HG03103 (cell line): ENCODE results near the gene WDR46.
A peak's percentile ranks its signal among the peaks of the same experiment; 100 is the strongest.
"Not testable (repeated sequence)": the region's sequence is repeated elsewhere in the genome, so short reads cannot be mapped to it uniquely, and the experiment has no call there.

ENCODE experiments used
- ATAC-seq: cut with Tn5 transposase; IDR thresholded peaks from one replicate; pipeline ENCODE4 v1.9.1; 2021; ENCODE audit warnings: low read depth; ENCODE audit not compliant: unreplicated experiment

WDR46 gene

DNA sequence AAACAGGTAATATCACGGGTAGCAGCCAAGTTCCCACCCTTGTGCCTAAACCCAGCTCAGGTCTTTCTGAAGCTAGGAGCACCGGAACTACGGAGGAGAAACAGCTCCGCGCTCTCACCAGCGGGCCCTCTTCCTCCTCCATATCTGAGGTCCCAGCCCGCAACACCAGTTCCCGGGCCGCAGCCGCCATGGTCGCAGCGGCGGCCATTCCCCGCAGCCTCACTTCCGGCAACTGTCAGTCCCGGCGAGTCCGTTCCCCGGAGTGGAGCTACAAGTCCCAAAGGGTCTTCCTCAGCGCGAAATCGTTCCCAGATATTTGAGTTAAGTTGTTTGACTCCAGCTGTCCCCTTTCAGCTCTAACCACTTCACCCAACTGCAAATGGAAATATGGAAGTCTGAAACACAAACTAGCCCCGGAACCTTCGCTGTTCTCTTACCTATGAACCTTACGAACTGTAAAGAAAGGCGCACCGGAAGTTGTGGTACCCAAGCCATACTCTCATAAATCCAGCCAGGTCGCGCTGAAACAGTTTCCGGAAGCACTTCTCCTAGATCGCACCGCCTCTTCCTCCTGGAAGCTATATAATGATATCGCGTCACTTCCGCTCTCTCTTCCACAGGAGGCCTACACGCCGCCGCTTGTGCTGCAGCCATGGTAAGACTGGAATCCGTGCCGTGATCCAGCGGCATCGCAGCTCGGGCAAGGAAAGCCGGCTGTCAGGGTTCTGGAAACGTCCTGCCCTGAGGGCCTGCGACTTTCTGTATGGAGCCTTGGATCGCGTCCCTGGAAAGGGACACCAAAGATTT lies 17.4 kb downstream of the WDR46 start, which contains the start of the genes RPS18 and VPS52:
Gene RPS18, plus strand, starts transcription at position 608 of the 807 bp plus-strand sequence. Its CDS starts 45 bp downstream, at position 653.
Gene VPS52, minus strand, starts transcription at position 409 of the 807 bp plus-strand sequence. Its CDS starts 201 bp downstream, at position 208.
- peak; percentile 75 for ATAC-seq

- ATAC-seq: no peak
Observed at GRCh38 chr6:33271117-33271467, 17.9 kb downstream of the WDR46 start.

DNA sequence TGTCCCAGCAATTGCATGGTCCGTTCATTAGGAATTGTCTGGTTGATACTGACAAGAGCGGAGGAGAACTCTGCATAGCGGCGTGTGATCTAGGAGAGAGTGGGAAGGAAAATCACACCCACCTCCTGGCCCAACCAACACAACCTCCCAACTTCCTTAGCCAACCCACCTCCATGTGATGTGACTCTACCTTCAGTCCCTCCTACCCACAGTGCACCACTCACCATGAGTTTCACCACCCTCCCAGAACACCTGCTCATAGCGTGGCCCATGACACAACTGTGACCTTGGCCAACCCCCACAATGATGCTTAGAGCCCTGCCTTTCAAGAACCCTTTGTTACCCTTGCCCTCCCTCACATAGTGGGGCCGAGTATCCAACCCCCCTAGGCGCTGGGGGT lies 25.0 kb downstream of the WDR46 start:
- ATAC-seq: no peak

DNA sequence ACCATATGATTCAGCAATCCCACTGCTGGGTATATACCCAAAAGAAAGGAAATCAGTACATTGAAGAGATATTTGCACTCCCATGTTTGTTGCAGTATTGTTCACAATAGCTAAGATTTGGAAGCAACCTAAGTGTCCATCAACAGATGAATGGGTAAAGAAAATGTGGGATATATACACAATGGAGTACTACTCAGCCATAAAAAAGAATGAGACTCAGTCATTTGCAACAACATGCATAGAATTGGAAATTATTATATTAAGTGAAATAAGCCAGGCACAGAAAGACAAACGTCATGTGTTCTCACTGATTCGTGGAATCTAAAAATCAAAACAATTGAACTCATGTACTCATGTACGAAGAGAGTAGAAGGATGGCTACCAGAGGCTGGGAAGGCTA lies 26.5 kb downstream of the WDR46 start:
- ATAC-seq: not testable (repeated sequence)

GRCh38 chr6:33259032-33259431 lies 30.0 kb downstream of the WDR46 start:
- no peak for ATAC-seq

GRCh38 chr6:33254591-33254990 lies 34.4 kb downstream of the WDR46 start:
- ATAC-seq: no peak

- ATAC-seq: no peak
Observed at GRCh38 chr6:33252759-33253158, 36.3 kb downstream of the WDR46 start.

DNA sequence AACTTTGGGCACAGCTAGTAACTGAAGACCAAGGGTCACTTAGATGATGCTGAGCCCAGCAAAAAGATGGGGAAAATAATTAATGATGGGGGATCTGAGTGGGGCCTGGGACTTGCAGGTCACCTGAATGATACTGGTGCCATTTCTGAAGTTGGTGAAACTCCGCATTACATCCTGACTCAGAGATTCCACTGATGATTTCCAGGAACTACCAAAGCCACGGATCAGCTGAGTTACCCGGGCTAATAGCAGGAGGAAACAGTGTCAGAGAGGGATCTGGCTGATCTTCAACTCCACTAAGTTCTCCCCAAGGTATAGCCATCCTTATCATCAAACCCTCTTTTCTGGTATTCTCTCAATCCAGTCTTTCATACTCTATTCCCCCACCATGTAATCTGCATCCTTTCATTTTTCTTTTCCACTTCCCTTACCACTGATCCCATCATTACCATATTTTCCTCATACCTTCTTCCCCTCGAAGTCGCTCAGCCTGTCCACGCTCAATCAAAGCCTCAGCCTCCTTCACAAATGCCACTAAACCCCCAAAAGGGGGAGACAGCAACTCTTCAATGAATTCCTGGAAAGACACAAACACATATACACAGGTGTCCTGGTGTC lies 37.5 kb downstream of the WDR46 start:
- ATAC-seq: no peak

- ATAC-seq: no peak
Observed at GRCh38 chr6:33250731-33251130, 38.3 kb downstream of the WDR46 start.

DNA sequence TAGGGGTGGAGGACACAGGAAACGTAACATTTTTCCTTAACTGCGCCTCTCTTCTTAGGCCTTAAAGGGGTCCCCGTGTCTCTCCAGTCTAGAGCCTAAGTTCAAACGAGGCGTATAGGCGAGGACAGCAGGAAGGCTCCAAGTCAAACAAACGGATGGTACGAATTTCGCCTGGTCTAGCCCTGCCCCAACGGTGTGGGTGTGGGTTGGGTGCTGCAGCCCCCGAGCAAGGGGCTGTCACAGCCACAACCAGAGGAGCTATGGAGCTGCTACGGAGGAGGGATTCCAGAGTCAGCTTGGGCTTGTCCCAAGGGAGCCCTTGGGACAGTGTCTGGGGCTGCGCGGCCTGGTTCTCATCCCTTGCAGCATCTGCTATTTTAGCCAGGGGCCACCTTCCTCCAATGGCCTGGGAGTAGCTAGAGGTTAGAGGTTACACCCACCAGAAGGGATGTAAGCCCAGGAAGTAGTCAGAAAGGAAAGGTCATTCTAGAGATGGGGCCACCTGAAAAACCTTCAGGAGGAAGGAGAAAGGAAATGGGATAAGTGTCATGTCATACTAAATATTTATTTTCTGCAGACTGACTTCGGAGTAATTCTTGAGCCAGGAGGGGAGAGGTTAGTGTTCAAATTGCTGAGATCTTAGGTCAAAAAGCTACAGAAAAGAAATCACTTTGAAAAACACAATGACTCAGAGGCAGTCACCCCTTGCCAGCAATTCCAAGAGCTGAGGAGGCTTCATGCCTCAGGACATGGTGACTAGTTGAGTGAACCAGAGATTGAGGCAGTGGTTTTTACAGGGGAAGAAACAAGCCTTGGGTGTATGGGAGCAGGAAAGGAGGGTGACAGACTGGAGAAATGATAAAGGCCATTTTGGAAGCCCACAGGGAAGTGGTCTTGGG lies 39.1 kb downstream of the WDR46 start:
- no peak for ATAC-seq

DNA sequence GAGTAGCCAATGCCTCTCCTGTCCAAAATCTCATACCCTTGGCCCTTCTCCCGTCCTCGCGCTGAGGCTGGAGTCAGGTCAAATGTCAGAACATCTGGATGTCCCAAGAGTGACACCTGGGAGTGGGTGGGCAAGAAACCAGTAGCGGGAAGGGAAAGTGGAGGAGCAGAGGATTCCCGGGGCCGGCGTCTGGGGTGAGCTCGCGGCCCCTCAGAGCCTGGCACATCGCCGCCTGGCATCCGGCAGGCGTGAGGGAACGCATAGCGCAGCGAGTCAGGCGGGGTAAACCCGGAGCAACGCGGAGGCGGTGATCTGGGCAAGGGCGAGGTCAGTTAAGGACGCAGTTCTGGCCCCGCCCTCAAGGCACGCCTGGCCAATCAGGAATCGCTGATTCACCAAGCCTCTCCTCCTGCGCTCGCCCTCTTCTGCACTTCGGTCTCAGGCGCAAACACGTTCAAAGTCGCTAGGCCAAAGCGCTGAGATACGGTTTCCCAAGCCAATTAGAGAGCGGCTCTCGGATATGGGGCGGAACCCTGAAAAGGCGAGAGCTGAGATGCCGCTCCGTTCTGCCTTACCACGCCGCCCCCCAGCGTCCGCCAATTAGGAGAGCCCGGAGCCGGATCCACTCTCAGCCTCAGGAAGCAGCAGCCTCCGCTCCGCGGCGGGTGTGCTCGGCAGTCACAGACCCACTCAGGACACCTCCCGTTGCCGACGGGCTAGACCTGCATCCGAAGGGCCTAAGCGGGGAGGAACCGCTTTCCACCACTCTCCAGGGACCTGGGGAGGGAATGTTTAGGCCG lies 39.9 kb downstream of the WDR46 start:
- peak; percentile 86 for ATAC-seq

DNA sequence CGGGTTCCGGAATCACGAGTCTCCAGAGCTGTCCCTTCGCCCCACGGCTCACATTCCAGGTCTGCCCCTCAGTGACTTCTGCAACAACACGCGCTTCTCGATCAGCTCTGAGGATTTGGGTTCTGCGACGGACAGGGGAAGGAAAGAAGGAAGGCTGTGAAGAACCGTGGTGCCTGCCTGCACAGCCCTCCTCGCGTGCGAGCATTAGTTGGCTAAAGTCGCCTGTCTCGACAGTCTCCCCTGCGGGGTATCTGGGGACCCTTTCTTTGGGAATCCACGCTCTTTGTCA lies 40.5 kb downstream of the WDR46 start:
- no peak for ATAC-seq

DNA sequence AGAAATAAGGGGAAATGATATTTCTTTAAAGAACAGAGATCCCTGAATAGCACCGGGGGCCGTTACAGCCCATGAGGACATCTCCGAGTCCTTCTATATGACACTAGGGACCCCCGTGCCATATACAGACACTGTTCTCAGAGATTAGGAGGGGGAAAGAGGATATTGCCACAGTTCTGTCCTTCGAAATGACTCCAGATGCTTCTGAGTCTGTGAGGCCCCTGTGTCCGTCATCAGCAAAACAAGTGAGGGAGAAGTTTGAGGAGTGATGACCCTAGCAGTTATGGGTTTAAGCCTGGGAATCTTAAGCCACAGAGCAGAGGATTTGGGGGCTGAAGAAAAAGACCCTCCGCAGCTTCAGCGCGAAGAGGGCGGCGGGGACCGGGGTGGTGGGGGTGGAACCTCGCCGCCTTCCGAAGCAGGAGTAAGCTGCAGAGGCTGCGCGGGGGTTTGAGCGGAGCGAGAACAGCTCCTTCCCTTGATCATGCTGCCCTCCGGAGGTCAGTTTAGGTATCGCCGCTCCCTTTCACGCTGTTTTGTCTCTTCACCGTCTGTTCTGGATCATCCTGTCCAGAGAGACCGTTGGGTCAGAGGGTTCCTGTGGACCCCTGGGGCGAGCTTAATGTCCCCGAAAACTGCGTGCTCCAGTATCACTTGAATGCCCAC lies 40.9 kb downstream of the WDR46 start:
- peak; percentile 36 for ATAC-seq

DNA sequence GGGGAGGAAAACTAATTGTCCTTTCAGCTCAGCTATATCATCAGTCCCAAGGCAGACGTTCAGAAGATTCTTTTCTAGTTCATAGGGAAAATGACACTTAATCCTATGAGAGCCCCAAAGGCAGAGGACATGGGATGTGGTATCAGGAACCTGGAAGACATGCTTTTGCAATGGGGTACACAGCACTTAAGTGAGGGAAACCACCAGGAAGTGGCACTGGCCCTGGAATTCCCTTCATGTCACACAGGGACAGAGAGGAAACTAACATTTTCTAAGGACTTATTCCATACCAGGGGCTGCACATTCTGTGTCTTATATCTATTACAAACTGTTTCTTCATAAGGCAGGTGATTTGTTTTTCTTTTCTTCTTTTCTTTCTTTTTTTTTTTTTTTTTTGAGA lies 45.6 kb downstream of the WDR46 start:
- no peak for ATAC-seq

DNA sequence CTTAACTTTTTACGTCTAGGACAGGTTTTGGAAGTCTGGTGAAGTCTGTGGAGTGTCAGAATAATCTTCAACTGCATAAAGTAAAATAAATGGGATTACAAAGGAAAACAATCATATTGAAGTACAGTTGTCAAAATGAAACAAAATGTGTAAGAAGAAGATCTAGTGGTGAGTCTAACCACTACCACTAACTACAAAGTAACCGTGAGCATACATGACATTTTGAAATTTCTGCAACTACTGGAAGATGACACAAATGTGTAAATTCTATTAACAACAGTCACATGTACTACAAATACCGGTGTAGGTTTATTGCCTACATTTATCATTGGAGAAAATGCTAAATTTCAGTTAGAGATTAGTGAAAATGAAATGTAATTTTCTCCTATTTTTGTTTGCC lies 47.1 kb downstream of the WDR46 start:
- no peak for ATAC-seq

- ATAC-seq: no peak
Observed at GRCh38 chr6:33237741-33238140, 51.3 kb downstream of the WDR46 start.

DNA sequence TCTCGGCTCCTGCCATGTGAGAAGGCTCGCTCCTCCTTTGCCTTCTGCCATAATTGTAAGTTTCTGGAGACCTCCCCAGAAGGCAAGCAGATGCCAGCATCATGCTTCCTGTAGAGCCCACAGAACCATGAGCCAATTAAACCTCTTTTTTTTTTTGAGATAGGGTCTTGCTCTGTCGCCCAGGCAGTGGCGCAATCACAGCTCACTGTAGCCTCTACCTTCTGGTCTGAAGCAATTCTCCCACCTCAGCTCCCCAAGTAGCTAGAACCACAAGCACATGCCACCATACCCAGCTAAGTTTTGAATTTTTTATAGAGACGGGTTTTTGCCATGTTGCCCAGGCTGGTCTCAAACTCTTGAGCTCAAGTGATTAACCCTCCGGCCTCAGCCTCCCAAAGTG lies 52.2 kb downstream of the WDR46 start:
- no peak for ATAC-seq

- no peak for ATAC-seq
Observed at GRCh38 chr6:33236328-33236727, 52.7 kb downstream of the WDR46 start.

DNA sequence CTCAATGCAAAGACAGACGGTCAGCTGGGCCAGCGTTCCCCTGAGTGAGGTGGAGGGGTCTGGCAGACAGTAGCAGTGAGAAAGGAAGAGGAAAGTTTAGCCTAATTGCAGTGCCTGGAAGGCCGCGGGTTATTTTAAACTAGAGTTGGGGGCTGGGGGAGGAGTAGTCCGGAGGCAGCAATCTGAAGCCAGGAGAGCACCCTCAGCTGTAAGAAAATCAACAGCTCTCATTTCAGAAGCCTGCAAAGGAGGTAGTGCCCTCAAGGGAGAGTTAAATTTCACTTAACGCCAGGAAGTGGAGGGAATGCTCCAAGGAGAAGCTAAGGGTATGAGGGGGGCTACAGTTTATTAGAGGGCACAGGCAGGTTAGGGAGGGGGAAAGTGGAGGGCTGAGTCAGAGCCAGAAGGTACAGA lies 53.8 kb downstream of the WDR46 start:
- ATAC-seq: no peak
